HEK293 (cell line): ENCODE data around the gene IGSF21.

Experiments used
- CTCF ChIA-PET: fragments of 350-600 bp; formaldehyde crosslinking; extraction: SDS; loops from one replicate; lab custom pipeline; 2021; ENCODE audit warnings: antibody characterized with exemption; lab: Yijun Ruan, JAX
- POLR2A ChIA-PET: fragments of 300-600 bp; formaldehyde crosslinking; extraction: SDS; loops from one replicate; lab custom pipeline; 2020; ENCODE audit warnings: antibody characterized with exemption, inconsistent platforms; lab: Yijun Ruan, JAX
- H3K27ac ChIP-seq: fragments of 200-500 bp; sonication (Bioruptor generic); 2 replicates; pipeline ENCODE4 v1.5.1; 2014; ENCODE audit warnings: low read depth, low read length, control low read depth, inconsistent platforms; ENCODE audit errors: extremely low read depth
- H3K36me3 ChIP-seq, 2 experiments: fragments of 200-500 bp in 1 of 2; sonication (Bioruptor generic) in 1 of 2; 1 replicate in 1 of 2; 2 replicates in 1 of 2; pipeline ENCODE4 v1.5.1; 2014 to 2017; ENCODE audit warnings: inconsistent platforms in 2 of 2, low read length in 2 of 2; ENCODE audit not compliant: control insufficient read depth in 2 of 2, insufficient read depth in 1 of 2
- H3K4me1 ChIP-seq: fragments of 200-500 bp; sonication (Bioruptor generic); 2 replicates; pipeline ENCODE4 v1.5.1; 2014; ENCODE audit warnings: mild to moderate bottlenecking, low read length, inconsistent platforms; ENCODE audit not compliant: control insufficient read depth, insufficient read depth
- H3K4me3 ChIP-seq: 2 replicates; pipeline ENCODE4 v1.5.1; 2011; ENCODE audit warnings: low read depth, mild to moderate bottlenecking, control low read depth, low read length, moderate library complexity
- H3K9me3 ChIP-seq: fragments of 200-500 bp; sonication (Bioruptor generic); 2 replicates; pipeline ENCODE4 v1.5.1; 2014; ENCODE audit warnings: low read depth, low read length, inconsistent platforms; ENCODE audit not compliant: control insufficient read depth, insufficient read depth
- FEZF1 ChIP-seq: fragments of 450-650 bp; formaldehyde crosslinking; IDR thresholded peaks from 2 replicates; pipeline ENCODE4 v1.5.1; 2016; ENCODE audit warnings: missing biosample characterization, missing genetic modification characterization
- GLIS1 ChIP-seq: fragments of 450-650 bp; formaldehyde crosslinking; IDR thresholded peaks from 2 replicates; pipeline ENCODE4 v1.5.1; 2016; ENCODE audit warnings: missing biosample characterization, missing genetic modification characterization
- KLF17 ChIP-seq: fragments of 450-650 bp; formaldehyde crosslinking; IDR thresholded peaks from 2 replicates; pipeline ENCODE4 v1.5.1; 2016; ENCODE audit warnings: missing biosample characterization, missing genetic modification characterization
- PRDM10 ChIP-seq: fragments of 450-650 bp; formaldehyde crosslinking; IDR thresholded peaks from 2 replicates; pipeline ENCODE4 v1.5.1; 2016; ENCODE audit warnings: missing biosample characterization, missing genetic modification characterization
- SP2 ChIP-seq: fragments of 450-650 bp; formaldehyde crosslinking; IDR thresholded peaks from 2 replicates; pipeline ENCODE4 v1.5.1; 2016; ENCODE audit warnings: missing biosample characterization, missing genetic modification characterization
- TCF7L2 ChIP-seq: IDR thresholded peaks from 2 replicates; pipeline ENCODE4 v1.6.1; 2011; ENCODE audit warnings: low read depth, mild to moderate bottlenecking, inconsistent platforms, low read length, moderate library complexity, borderline replicate concordance
- TRIM28 ChIP-seq: IDR thresholded peaks from 2 replicates; pipeline ENCODE4 v1.6.1; 2011; ENCODE audit warnings: low read length, control low read depth, borderline replicate concordance
- ZBTB17 ChIP-seq: fragments of 450-650 bp; formaldehyde crosslinking; IDR thresholded peaks from 2 replicates; pipeline ENCODE4 v1.5.1; 2016; ENCODE audit warnings: missing biosample characterization, missing genetic modification characterization
- ZBTB26 ChIP-seq: fragments of 450-650 bp; formaldehyde crosslinking; optimal IDR thresholded peaks from 2 replicates; pipeline ENCODE3; 2016; ENCODE audit warnings: missing biosample characterization, mild to moderate bottlenecking, missing genetic modification characterization
- ZBTB8A ChIP-seq: fragments of 450-650 bp; formaldehyde crosslinking; IDR thresholded peaks from 2 replicates; pipeline ENCODE4 v1.5.1; 2016; ENCODE audit warnings: missing biosample characterization, missing genetic modification characterization
- ZFHX2 ChIP-seq: fragments of 450-650 bp; formaldehyde crosslinking; conservative IDR thresholded peaks from 2 replicates; pipeline ENCODE4 v1.5.1; 2016; ENCODE audit warnings: missing biosample characterization, missing genetic modification characterization
- ZNF132 ChIP-seq: fragments of 450-650 bp; formaldehyde crosslinking; IDR thresholded peaks from 2 replicates; pipeline ENCODE4 v1.5.1; 2017; ENCODE audit warnings: missing biosample characterization, missing genetic modification characterization, borderline replicate concordance
- ZNF19 ChIP-seq: fragments of 450-650 bp; formaldehyde crosslinking; IDR thresholded peaks from 2 replicates; pipeline ENCODE4; 2016; ENCODE audit warnings: missing biosample characterization, missing genetic modification characterization, low read depth
- ZNF24 ChIP-seq: fragments of 450-650 bp; formaldehyde crosslinking; IDR thresholded peaks from 2 replicates; pipeline ENCODE4 v1.5.1; 2016; ENCODE audit warnings: missing biosample characterization, missing genetic modification characterization
- ZNF341 ChIP-seq: fragments of 450-650 bp; formaldehyde crosslinking; IDR thresholded peaks from 2 replicates; pipeline ENCODE4; 2016; ENCODE audit warnings: low read depth, missing biosample characterization, missing genetic modification characterization
- ZNF423 ChIP-seq: fragments of 450-650 bp; formaldehyde crosslinking; IDR thresholded peaks from 2 replicates; pipeline ENCODE4 v1.5.1; 2016; ENCODE audit warnings: missing biosample characterization, missing genetic modification characterization
- ZNF600 ChIP-seq: fragments of 450-650 bp; formaldehyde crosslinking; IDR thresholded peaks from 2 replicates; pipeline ENCODE4 v1.5.1; 2016; ENCODE audit warnings: missing biosample characterization, missing genetic modification characterization
- ZNF629 ChIP-seq: fragments of 450-650 bp; formaldehyde crosslinking; IDR thresholded peaks from 2 replicates; pipeline ENCODE4 v1.5.1; 2017; ENCODE audit warnings: missing biosample characterization, missing genetic modification characterization
- ZNF692 ChIP-seq: fragments of 450-650 bp; formaldehyde crosslinking; IDR thresholded peaks from 2 replicates; pipeline ENCODE4 v1.5.1; 2016; ENCODE audit warnings: missing biosample characterization, missing genetic modification characterization
- ZNF76 ChIP-seq: fragments of 450-650 bp; formaldehyde crosslinking; IDR thresholded peaks from 2 replicates; pipeline ENCODE4; 2016; ENCODE audit warnings: low read depth, missing biosample characterization, missing genetic modification characterization, borderline replicate concordance
- TF ChIP-seq, protein P1 (sequence below): fragments of 450-650 bp; formaldehyde crosslinking; conservative IDR thresholded peaks from 2 replicates; pipeline ENCODE4 v1.5.1; 2016; ENCODE audit warnings: low read depth, missing biosample characterization, missing genetic modification characterization

The IGSF21 gene

GRCh38 chr1:18109058-18109755 is 1.6 kb downstream of the IGSF21 start (continued):
- TF ChIP-seq PRDM10 (tag by site-specific recombination) (peak; percentile 23; the same call in 1 of the 2 replicates), ZNF24 (peak; percentile 5; the same call in 1 of the 2 replicates), ZNF76 (tag by site-specific recombination) (peak; percentile 12; the same call in 1 of the 2 replicates), SP2 (tag by site-specific recombination) (peak; percentile 79), ZNF629 (tag by site-specific recombination) (0 out of 2 replicates have a peak, but pooled peaks have one; percentile 19), KLF17 (tag by site-specific recombination) (0 out of 2 replicates have a peak, but pooled peaks have one; percentile 5), ZNF600 (tag by site-specific recombination) (peak; percentile 70), ZBTB17 (tag by site-specific recombination) (peak; percentile 25), ZNF341 (tag by site-specific recombination) (peak; percentile 98), FEZF1 (no peak), ZNF19 (tag by site-specific recombination) (no peak)
- TF ChIP-seq, all 188 proteins: peak for 14

GRCh38 chr1:18109756-18110597 is 2.4 kb downstream of the IGSF21 start:
- Histone ChIP-seq H3K4me3 (peak overlapping the region; percentile 27), H3K4me1 (no peaks in the 10 kb centered on the region; the same call in 1 of the 2 replicates), H3K27ac (no peak overlapping the region), H3K36me3 (no peaks in the 10 kb centered on the region), H3K9me3 (no peaks in the 10 kb centered on the region)
- CTCF ChIA-PET = interaction anchor here (0.6 to 2.1 kb wide), 14 partner anchors 9 to 316 kb away, joined by 3 to 7 read pairs (median 4); no protein-coding TSS in a partner anchor
- POLR2A ChIA-PET = no interaction called here
- peak; percentile 67 for TF ChIP-seq ZNF423 (tag by site-specific recombination)
- no peak; the same call in 1 of the 2 replicates for TF ChIP-seq TRIM28
- peak; percentile 55 for TF ChIP-seq GLIS1
- no peak for TF ChIP-seq ZNF132 (tag by site-specific recombination)
- peak; percentile 52; the same call in 1 of the 2 replicates for TF ChIP-seq ZFHX2 (tag by site-specific recombination)
- TF ChIP-seq, protein P1, sequence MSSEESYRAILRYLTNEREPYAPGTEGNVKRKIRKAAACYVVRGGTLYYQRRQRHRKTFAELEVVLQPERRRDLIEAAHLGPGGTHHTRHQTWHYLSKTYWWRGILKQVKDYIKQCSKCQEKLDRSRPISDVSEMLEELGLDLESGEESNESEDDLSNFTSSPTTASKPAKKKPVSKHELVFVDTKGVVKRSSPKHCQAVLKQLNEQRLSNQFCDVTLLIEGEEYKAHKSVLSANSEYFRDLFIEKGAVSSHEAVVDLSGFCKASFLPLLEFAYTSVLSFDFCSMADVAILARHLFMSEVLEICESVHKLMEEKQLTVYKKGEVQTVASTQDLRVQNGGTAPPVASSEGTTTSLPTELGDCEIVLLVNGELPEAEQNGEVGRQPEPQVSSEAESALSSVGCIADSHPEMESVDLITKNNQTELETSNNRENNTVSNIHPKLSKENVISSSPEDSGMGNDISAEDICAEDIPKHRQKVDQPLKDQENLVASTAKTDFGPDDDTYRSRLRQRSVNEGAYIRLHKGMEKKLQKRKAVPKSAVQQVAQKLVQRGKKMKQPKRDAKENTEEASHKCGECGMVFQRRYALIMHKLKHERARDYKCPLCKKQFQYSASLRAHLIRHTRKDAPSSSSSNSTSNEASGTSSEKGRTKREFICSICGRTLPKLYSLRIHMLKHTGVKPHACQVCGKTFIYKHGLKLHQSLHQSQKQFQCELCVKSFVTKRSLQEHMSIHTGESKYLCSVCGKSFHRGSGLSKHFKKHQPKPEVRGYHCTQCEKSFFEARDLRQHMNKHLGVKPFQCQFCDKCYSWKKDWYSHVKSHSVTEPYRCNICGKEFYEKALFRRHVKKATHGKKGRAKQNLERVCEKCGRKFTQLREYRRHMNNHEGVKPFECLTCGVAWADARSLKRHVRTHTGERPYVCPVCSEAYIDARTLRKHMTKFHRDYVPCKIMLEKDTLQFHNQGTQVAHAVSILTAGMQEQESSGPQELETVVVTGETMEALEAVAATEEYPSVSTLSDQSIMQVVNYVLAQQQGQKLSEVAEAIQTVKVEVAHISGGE = 0 out of 2 replicates have a peak, but pooled peaks have one; percentile 9
- TF ChIP-seq ZBTB8A (tag by site-specific recombination) = peak; percentile 59; the same call in 1 of the 2 replicates
- TF ChIP-seq TCF7L2 = no peak
- 0 out of 2 replicates have a peak, but pooled peaks have one; percentile 25 for TF ChIP-seq ZNF692 (tag by site-specific recombination)
- TF ChIP-seq ZBTB26 = peak; percentile 68
